SH-SY5Y (cell line): ENCODE measurements around the gene LGALS3BP.

Source experiments
- GATA2 ChIP-seq: IDR thresholded peaks from 2 replicates; pipeline ENCODE4 v1.6.1; 2011; ENCODE audit warnings: mild to moderate bottlenecking, low read depth, low read length
- GATA3 ChIP-seq: IDR thresholded peaks from 2 replicates; pipeline ENCODE4 v1.6.1; 2011; ENCODE audit warnings: low read depth, mild to moderate bottlenecking, low read length, moderate library complexity

GRCh38 chr17:78951967-78952551 is 27.7 kb downstream of the LGALS3BP start:
- no peak for TF ChIP-seq GATA2
- TF ChIP-seq GATA3: no peak
